Measurements from ENCODE around the gene GAS7. TPM values are rescaled to one million over a fixed set of nuclear protein-coding genes. Genes with fewer than 3 reads are reported as not detected.

GAS7 gene
- total and polyA plus RNA-seq, 2 experiments from 2014 or later = 1.9 to 10.7 TPM

DNA sequence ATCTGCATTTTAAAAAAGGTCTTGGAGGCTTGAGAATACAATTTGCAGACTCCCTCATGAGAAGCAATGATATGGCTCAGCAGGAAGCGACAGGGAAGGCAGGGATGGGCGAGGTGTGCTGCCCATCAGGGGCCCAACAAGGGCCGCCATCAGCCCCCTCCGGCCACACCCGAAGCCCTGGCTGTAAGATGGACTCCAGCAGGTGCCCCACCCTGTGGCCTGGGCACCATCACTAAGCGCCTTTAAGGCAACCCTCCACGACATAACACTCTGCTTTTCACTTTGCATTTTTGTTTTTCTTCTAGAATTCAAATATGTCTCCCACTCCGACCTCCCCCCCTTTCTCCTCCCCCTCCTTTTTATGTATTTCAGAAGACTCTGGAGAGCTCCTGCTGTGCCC lies 241.2 kb downstream of the GAS7 start:
- Histone ChIP-seq H3K27ac (ENCODE audit: low read depth) (no peak overlapping the region), H3K4me2 (no peak overlapping the region; the same call in 1 of the 2 replicates), H4K20me1 (replicated peaks; ENCODE audit: insufficient read depth) (no peaks in the 10 kb centered on the region), H3K27me3 (ENCODE audit: insufficient read depth) (no peaks in the 10 kb centered on the region), H3K9me2 (ENCODE audit: insufficient read depth) (no peaks in the 10 kb centered on the region), H3K36me3 (ENCODE audit: insufficient read depth) (no peaks in the 10 kb centered on the region), H2AFZ (no peak overlapping the region), H3K4me3 (no peak overlapping the region), H3K79me2 (replicated peaks; ENCODE audit: insufficient read depth) (no peaks in the 10 kb centered on the region), H3K4me1 (ENCODE audit: insufficient read depth) (peaks cover 16% of the 10 kb centered on the region), H3F3A (replicated peaks; ENCODE audit: low read depth) (no peaks in the 10 kb centered on the region)
- H3K9me3 Mint-ChIP-seq = no peaks in the 10 kb centered on the region; the same call in 2 of the 3 replicates
- H3K36me3 Mint-ChIP-seq (ENCODE audit: low read depth) = no peaks in the 10 kb centered on the region
- DNase-seq (ENCODE audit: low spot score) (no peak), ATAC-seq (peak; percentile 15)
- peaks cover 34% of the 10 kb centered on the region for H3K4me1 Mint-ChIP-seq
- no peak overlapping the region for H3K27ac Mint-ChIP-seq
- H3K27me3 Mint-ChIP-seq (ENCODE audit: insufficient read depth, low read depth, poor library complexity) = peaks cover 19% of the 10 kb centered on the region
- TF ChIP-seq STAT1 (IDR thresholded peaks at IDR 0.05; ENCODE audit: unreplicated experiment) (no peak), NANOG (IDR thresholded peaks at IDR 0.05; ENCODE audit: borderline replicate concordance) (no peak), EZH2 (IDR thresholded peaks at IDR 0.05; ENCODE audit: low read depth, unreplicated experiment) (no peak), POLR2AphosphoS5 (IDR thresholded peaks at IDR 0.05; ENCODE audit: low read depth) (no peak), CREB1 (CRISPR knock-in tag; IDR thresholded peaks at IDR 0.05; ENCODE audit: low read depth) (no peak), ZNF331 (CRISPR knock-in tag; IDR thresholded peaks at IDR 0.05; ENCODE audit: low read depth) (no peak), JUNB (IDR thresholded peaks at IDR 0.05; ENCODE audit: unreplicated experiment) (no peak), ZNF114 (CRISPR knock-in tag; IDR thresholded peaks at IDR 0.05) (no peak), EZH2phosphoT487 (IDR thresholded peaks at IDR 0.05; ENCODE audit: unreplicated experiment) (no peak)
- TF ChIP-seq, protein P1, sequence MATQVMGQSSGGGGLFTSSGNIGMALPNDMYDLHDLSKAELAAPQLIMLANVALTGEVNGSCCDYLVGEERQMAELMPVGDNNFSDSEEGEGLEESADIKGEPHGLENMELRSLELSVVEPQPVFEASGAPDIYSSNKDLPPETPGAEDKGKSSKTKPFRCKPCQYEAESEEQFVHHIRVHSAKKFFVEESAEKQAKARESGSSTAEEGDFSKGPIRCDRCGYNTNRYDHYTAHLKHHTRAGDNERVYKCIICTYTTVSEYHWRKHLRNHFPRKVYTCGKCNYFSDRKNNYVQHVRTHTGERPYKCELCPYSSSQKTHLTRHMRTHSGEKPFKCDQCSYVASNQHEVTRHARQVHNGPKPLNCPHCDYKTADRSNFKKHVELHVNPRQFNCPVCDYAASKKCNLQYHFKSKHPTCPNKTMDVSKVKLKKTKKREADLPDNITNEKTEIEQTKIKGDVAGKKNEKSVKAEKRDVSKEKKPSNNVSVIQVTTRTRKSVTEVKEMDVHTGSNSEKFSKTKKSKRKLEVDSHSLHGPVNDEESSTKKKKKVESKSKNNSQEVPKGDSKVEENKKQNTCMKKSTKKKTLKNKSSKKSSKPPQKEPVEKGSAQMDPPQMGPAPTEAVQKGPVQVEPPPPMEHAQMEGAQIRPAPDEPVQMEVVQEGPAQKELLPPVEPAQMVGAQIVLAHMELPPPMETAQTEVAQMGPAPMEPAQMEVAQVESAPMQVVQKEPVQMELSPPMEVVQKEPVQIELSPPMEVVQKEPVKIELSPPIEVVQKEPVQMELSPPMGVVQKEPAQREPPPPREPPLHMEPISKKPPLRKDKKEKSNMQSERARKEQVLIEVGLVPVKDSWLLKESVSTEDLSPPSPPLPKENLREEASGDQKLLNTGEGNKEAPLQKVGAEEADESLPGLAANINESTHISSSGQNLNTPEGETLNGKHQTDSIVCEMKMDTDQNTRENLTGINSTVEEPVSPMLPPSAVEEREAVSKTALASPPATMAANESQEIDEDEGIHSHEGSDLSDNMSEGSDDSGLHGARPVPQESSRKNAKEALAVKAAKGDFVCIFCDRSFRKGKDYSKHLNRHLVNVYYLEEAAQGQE (IDR thresholded peaks at IDR 0.05; ENCODE audit: unreplicated experiment) = no peak
- TF ChIP-seq, protein P2, sequence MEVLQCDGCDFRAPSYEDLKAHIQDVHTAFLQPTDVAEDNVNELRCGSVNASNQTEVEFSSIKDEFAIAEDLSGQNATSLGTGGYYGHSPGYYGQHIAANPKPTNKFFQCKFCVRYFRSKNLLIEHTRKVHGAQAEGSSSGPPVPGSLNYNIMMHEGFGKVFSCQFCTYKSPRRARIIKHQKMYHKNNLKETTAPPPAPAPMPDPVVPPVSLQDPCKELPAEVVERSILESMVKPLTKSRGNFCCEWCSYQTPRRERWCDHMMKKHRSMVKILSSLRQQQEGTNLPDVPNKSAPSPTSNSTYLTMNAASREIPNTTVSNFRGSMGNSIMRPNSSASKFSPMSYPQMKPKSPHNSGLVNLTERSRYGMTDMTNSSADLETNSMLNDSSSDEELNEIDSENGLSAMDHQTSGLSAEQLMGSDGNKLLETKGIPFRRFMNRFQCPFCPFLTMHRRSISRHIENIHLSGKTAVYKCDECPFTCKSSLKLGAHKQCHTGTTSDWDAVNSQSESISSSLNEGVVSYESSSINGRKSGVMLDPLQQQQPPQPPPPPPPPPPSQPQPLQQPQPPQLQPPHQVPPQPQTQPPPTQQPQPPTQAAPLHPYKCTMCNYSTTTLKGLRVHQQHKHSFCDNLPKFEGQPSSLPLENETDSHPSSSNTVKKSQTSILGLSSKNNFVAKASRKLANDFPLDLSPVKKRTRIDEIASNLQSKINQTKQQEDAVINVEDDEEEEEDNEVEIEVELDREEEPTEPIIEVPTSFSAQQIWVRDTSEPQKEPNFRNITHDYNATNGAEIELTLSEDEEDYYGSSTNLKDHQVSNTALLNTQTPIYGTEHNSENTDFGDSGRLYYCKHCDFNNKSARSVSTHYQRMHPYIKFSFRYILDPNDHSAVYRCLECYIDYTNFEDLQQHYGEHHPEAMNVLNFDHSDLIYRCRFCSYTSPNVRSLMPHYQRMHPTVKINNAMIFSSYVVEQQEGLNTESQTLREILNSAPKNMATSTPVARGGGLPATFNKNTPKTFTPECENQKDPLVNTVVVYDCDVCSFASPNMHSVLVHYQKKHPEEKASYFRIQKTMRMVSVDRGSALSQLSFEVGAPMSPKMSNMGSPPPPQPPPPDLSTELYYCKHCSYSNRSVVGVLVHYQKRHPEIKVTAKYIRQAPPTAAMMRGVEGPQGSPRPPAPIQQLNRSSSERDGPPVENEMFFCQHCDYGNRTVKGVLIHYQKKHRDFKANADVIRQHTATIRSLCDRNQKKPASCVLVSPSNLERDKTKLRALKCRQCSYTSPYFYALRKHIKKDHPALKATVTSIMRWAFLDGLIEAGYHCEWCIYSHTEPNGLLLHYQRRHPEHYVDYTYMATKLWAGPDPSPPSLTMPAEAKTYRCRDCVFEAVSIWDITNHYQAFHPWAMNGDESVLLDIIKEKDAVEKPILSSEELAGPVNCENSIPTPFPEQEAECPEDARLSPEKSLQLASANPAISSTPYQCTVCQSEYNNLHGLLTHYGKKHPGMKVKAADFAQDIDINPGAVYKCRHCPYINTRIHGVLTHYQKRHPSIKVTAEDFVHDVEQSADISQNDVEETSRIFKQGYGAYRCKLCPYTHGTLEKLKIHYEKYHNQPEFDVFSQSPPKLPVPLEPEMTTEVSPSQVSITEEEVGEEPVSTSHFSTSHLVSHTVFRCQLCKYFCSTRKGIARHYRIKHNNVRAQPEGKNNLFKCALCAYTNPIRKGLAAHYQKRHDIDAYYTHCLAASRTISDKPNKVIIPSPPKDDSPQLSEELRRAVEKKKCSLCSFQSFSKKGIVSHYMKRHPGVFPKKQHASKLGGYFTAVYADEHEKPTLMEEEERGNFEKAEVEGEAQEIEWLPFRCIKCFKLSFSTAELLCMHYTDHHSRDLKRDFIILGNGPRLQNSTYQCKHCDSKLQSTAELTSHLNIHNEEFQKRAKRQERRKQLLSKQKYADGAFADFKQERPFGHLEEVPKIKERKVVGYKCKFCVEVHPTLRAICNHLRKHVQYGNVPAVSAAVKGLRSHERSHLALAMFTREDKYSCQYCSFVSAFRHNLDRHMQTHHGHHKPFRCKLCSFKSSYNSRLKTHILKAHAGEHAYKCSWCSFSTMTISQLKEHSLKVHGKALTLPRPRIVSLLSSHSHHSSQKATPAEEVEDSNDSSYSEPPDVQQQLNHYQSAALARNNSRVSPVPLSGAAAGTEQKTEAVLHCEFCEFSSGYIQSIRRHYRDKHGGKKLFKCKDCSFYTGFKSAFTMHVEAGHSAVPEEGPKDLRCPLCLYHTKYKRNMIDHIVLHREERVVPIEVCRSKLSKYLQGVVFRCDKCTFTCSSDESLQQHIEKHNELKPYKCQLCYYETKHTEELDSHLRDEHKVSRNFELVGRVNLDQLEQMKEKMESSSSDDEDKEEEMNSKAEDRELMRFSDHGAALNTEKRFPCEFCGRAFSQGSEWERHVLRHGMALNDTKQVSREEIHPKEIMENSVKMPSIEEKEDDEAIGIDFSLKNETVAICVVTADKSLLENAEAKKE (CRISPR knock-in tag; IDR thresholded peaks at IDR 0.05) = no peak
- TF ChIP-seq, protein P3, sequence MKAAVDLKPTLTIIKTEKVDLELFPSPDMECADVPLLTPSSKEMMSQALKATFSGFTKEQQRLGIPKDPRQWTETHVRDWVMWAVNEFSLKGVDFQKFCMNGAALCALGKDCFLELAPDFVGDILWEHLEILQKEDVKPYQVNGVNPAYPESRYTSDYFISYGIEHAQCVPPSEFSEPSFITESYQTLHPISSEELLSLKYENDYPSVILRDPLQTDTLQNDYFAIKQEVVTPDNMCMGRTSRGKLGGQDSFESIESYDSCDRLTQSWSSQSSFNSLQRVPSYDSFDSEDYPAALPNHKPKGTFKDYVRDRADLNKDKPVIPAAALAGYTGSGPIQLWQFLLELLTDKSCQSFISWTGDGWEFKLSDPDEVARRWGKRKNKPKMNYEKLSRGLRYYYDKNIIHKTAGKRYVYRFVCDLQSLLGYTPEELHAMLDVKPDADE (IDR thresholded peaks at IDR 0.05) = no peak
- TF ChIP-seq, protein P4, sequence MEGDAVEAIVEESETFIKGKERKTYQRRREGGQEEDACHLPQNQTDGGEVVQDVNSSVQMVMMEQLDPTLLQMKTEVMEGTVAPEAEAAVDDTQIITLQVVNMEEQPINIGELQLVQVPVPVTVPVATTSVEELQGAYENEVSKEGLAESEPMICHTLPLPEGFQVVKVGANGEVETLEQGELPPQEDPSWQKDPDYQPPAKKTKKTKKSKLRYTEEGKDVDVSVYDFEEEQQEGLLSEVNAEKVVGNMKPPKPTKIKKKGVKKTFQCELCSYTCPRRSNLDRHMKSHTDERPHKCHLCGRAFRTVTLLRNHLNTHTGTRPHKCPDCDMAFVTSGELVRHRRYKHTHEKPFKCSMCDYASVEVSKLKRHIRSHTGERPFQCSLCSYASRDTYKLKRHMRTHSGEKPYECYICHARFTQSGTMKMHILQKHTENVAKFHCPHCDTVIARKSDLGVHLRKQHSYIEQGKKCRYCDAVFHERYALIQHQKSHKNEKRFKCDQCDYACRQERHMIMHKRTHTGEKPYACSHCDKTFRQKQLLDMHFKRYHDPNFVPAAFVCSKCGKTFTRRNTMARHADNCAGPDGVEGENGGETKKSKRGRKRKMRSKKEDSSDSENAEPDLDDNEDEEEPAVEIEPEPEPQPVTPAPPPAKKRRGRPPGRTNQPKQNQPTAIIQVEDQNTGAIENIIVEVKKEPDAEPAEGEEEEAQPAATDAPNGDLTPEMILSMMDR (conservative IDR thresholded peaks at IDR 0.05; ENCODE audit: low read depth in 2 of 2) = no peak
- no peak overlapping the region for H3K4me3 Mint-ChIP-seq
